Renal cortical epithelial cell (primary cell): ENCODE data around the gene ABHD8. TPM values are rescaled to one million over a fixed set of nuclear protein-coding genes. Genes with fewer than 3 reads are reported as not detected.
A peak's percentile ranks its signal among the peaks of the same experiment; 100 is the strongest.

ENCODE experiments used
- DNase-seq: peaks from one replicate; pipeline ENCODE4 v3.0.0-alpha.2; 2011; ENCODE audit warnings: low read depth
- total RNA-seq: library from RNA; depleted of rRNA; stranded (reverse); fragments of >200 nt; gene quantifications from 2 replicates; pipeline ENCODE4 v1.2.3, GENCODE V29; 2014

Gene ABHD8
- total RNA-seq, 1 donor from 2014 or later: 19.4 TPM

DNA sequence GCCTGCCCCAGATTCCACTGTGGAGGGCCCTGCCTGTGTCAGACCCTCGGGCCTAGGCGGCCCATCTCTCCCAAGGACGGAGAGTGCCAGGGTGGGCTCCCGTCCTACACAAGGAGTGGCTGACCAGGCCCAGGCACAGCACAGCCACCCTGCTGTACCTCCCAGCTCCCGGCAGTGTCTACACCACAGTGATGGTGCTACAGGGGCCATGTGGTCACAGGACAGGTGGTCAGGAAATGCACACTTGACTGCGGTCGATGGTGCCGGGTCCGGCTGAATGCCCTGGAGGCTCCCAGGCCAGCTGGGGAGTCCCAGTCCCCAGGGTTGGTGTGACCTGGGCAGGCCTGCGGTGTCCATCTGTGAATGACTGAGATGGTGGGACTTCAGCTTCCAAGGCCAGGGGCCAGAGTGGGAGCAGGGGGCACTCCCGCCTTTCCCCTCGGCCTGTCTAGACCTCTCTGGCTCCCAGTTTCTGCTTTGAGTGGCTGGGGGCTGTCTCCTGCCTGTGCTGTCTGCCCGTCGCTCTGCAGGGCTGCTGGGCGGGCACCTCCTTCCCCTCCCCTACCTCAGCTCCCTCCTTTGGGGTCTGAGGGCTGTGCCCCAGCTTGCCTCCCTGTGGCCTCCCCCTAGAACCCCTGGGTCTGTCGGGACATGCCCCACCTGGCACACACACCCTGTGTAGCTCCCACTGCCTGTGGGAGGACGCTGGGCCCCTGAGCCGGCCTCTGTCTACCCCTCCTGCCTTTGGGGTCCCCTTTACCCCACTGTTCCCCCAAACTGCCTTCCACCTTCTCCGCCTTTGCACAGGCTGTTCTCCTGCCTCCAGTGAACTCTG lies 18.6 kb upstream of the ABHD8 start:
- no peak for DNase-seq

DNA sequence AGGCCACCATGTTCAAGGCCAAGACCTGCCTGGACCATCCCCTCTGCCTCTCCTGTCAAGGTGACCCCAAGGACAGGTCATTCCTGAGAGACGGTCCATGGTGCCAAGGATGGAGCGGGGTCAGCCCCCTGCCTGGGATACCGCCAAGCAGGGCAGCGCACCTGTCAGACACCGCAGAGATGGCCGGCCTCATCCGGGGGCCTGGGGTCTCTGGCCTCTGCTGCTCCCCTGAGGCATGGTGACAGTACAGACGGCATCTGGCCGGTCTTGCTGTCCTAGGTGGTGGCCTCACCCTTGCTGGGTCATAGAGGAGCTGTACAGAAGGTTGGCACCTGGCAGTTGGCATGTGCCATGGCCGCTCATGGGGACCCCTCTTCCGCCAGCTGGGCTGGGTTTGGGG lies 17.2 kb upstream of the ABHD8 start:
- DNase-seq: no peak

DNA sequence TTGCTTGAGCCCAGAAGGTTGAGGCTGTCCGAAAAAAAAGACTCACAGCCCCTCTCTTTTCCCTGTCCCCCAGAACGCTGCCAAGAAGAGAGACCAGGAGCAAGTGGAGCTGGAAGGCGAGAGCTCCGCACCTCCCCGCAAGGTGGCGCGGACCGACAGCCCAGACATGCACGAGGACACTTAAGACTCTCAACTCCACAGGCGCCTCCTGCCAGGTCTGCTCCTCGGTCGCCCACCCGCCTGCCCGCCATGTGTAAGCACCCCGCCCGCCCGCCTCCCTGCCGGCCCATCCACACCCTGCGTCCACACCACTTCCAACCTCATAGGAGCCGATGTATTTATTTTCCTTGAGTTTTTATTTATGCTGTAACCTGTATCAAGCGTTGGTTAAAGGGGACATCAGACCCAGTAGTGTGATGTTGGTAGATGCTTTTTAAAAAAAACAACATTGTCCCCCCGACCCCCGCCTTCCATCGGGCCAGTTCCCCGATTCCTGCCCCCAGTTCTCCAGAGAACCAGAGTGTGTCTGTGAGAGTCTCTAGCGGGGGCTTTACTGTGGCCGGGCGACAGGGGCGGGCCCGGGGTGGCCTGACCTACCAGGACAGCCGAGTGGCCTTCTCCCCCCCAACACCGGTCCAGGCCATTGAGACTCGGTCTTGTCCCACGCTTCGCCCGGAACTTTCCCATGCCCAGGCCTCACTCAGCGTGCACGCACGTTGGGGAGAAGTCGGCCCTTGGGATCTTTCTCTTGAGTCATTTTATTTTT lies 16.4 kb upstream of the ABHD8 start:
- no peak for DNase-seq

DNA sequence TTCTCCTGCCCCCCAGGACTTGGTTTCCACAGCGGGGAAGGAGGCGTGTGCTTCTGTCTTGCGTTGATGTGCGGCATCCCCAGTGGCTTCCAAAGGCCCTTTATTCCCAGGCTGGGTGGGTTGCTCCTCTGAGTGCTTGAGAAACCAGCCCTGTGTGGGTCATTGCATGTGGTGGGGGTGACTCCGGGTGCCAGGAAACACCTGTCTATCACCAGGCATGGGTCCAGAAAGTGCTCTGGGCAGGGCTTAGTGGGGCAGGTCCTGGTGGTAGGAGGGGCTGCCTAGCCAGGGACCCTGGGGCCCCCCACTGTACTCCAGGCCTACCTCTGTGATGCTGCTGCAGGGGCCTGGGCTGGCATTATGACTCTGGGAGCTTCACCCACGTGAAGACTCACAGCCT lies 15.7 kb upstream of the ABHD8 start:
- no peak for DNase-seq

DNA sequence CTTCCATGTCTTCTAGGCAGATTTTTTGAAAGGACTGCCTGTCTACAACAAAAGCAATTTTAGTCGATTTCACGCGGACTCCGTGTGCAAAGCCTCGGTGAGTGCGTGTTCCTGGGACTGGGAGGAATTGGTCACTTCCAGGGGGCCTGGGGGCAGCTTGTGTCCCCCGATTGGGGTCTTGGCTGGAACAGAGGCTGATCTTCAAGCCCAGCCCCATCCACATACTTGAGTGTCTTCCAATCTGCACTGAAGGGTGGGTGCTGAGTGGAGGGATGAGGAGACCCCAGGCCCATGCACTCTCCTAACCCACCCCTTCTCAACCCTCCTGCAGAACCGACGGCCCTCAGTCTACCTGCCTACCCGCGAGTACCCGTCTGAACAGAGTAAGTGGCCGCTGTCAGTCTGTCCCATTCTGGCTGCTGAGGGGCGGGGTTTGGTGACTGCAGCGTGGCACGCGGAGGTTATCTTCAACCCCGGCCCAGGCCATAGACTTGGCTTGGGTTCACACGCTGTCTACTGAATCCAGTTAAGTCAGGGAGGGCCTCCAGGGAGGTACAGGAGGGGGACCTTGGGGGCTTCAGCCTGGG lies 10.9 kb upstream of the ABHD8 start:
- DNase-seq: no peak

DNA sequence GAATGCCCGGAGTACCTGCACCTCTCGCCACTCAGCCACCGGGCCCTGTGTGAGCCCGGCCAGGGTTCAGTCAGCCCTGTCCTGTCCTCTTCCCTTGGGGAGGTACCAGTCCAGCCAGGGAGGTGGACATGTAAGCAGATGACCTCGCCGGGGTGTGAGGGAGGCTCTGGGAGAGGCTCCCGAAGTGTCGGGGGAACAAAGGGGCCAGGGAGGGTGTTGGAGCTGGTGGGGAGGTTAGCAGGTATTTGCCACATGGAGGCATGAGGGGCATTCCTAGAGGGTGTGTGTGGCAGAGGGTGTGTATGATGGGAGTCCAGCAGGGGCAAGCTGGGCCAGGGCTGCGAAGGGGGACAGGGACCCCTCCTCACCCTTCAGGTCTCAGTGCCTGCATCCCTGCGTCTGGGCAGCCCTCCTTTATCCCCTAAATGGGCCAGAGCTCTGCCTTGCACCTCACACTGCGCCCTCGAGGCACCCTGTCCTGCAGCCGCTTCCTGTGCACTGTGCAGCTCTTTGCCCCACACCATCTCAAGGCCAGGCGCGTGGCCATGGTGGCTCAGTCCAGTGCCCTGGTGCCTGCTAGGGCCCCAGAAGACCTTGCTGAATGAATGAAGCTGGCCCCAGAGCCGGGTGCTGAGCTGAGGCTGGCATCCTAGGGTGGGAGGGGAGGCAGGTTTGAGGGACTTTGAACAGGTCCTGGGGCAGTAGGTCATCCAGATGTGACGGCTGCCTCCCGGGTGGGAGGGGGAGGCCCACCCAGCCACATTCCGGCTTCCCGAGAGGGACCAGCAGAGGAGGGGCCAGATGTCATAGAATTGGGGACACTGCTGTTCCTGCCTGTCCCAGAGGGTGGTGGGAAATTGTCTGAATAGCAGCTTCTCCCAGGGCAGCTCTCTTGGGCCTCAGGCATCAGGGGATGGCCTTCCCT lies 9.2 kb upstream of the ABHD8 start:
- DNase-seq: no peak

DNA sequence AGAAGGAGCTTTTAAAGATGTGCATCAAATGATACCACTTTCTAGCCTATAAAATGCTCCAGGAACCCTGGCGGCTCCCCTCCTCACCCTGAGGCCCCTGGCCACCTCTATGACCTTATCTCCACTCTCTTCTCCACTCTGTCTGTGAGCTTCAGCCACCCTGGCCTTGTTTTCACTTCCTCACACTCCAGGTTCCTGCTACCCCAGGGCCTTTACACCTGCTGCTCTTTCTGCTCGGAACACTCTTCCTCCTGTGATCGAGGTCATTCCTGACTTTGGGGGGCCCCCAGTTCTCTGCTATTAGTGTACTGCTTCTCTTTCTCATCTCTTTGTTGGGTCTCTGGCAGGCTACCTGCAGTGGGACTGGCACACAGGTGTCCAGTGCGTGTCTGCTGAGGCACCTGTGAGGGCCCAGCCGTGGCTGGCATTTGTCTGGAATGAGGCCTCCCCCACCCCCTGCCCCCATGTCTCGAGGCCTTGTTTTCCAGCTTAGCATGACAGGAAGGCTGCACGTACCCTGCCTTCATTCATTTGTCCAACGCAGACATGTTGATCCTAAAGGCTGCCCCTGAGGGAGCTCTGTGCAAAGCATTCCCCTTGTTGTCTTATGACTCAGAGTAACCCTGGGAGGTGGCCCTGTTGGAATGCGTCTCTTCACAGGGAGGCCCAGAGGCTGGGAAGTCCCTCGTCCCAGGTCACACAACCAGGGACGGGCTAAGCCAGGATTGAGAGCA lies 8.4 kb upstream of the ABHD8 start:
- DNase-seq: peak; percentile 87

DNA sequence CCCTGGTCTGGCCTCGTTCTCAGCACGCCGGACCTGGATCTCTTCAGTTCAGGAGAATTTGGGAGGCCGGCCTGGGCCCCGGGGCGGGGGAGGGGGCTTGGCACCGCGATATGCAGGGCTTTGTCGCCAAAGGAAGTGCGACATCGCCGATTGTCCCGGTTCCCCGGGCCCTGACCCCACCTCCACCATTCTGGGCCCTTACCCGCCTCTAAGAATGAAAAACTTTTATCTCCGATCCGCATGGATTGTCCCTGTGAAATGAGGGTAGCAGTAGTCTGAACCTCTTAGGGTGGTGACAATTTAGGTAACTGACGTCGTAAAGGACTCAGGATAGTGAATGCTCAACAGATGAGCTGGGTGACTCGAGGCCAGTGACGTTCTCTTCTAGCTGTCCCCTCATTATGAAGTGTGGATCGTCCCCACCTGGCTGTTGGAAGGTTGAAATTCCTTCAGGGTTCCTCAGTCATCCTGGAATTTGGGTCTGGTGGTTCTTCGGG lies 6.8 kb upstream of the ABHD8 start:
- DNase-seq: no peak

DNA sequence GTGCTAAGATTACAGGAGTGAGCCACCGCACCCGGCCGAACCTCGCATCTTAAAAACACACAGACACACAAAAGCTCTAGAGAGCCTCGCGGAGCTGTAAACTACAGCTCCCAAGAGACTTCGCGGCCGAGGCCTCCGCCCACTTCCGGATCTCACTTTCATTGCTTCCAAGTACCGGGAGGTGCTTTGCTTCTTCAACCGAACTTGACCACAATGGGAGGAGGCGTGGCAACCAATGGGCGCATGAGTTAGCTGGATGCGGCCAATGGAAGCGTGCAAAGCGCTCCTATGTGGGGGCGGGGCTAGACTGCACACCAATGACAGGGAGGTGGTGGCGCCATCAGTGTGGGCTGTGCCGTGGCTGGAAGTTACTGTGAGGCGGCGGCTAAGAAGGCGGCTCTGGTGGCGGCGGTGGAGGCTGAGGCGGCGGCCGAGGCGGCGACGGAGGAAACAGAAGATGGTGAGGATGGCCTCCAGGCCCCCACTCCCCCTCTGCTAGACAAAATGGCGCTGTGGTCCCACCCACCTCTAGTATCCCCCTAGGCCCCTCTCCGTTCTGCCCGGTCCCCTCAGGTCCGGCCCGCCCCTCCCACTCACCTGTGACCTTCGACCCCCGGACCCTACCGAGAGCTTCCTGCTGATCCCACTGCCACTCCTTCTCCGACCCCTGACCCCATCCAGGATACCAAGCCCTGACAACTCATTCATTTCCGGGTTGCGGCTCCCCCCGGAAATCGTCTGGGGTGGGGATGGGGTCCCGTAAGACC lies 6.2 kb upstream of the ABHD8 start, which contains the start of gene DDA1:
DDA1 (plus strand) TSS at position 366 of the 767 bp plus-strand sequence; CDS start at position 458, 92 bp downstream.
- DNase-seq: peak; percentile 99

DNA sequence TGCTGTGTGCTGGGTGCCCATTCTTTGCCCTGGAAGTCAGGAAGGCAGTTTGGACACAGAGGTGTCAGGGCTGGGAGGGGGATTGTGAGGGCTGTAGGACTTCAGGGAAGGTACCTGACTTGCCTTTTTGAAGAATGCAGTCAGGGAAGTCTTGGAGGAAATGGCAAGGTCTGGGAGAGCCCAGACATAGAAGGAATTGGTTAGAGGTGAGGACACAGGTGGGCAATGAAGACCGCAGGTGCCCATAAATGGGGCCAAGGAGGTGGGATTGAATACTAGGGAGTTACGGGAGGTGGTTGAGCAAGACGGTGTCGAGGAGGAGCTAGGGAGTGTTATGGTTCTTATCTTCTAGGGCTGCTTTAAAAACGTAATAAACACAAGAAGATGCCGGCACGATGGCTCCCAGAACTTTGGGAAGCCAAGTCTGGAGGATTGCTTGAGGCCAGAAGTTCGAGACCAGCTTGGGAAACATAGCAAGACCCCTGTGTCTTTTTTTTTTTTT lies 4.7 kb upstream of the ABHD8 start:
- no peak for DNase-seq

DNA sequence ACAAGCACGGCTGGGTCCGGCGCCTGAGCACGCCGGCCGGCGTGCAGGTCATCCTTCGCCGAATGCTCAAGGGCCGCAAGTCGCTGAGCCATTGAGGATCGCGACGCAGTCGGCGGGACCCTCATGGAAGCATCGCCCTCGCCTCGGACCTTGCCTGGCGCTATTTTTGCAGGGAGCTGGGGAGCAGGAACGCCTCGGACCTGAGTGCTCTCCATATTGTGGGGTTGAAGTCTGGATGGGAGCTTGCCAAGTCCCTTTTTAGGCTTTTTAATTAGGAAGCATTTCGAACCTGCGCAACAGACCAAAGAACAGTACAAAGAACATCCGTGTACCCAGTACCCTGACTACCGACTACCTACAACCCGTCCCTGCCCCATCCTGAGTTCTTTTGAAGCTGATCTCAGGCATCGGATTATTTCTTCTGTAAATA lies 3.1 kb upstream of the ABHD8 start:
- DNase-seq: no peak

DNA sequence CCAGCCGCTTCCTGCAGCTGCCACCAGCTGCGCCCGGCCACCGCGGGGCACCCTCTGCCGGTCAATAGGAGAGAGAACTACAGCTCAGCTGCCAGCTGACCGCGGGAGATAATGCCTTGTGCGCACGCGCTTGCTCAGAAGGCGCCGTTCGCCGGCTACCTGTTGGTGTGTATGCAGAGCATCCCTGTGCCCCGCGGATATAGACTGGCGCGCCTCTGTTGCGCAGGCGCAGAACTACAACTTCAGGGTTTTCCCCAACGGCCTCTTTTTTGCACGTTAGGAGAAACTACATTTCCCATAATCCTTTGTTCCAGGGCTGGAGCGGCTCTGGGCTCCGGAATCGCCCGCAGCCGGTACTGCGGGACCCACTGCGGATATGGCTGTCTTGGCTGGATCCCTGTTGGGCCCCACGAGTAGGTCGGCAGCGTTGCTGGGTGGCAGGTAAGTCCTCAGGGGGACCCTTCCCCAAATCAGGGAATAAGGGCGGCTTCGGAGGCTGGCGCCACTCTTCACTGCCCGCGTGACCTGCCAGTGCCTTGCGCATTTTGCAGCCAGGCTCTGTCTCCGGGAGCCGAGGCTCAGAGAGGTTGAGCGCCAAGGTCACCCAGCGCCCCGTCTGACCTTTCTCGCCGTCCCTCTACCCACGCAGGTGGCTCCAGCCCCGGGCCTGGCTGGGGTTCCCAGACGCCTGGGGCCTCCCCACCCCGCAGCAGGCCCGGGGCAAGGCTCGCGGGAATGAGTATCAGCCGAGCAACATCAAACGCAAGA lies 2.5 kb upstream of the ABHD8 start, which contains the start of gene MRPL34:
MRPL34 (plus strand) TSS at position 356 of the 768 bp plus-strand sequence; CDS start at position 377, 21 bp downstream.
- DNase-seq: peak; percentile 98

DNA sequence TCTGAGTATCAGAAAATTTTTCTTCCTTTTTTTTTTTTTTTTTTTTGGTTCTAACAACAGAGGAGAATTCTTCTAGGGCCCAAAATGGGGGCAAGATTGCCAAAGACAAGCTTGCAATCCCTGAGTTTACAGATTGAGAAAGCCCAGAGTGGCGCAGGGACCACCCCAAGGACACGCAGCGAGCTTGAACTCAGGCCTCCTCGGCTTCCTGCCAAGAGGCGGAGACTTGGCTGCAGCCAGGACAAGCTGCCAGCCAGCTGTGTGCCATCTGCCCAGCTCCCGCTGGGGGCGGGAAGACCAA lies 1.9 kb upstream of the ABHD8 start:
- no peak for DNase-seq

DNA sequence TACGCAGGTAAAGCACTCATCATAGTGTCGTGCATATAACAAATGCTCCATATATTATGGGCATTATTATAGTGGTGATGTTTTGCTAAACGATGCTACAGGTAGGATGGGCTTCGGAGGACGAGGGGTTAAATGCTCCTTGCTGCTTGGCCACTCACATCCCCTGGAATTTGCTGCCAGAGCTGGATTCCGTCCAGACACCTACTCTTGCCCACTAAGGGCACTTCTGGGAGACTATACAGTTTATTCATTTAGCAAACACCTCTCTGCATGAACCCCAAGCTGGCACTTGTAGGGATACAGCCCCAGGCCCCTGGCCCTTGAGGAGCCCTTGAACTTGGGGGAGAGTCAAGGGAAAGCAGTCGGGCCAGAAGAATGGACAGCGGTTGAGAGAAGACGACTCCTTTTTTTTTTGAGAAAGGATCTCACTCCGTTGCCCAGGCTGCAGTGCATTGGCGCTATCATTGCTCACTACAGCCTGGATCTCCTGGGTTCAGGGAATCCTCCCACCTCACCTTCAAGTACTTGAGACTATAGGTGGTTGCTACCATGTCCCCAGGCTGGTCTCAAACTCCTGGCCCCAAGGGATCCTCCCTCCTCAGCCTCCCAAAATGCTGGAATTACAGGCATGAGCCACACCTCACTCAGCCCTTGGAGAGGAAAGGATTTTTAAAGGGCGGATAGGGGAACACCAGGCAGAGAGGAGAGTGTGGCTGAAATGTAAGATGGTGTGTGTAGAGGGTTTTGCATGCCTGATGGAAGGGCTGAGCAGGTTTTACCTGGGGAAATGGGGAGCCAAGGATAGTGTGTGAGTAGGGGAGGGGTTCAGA lies 1.4 kb upstream of the ABHD8 start:
- no peak for DNase-seq

DNA sequence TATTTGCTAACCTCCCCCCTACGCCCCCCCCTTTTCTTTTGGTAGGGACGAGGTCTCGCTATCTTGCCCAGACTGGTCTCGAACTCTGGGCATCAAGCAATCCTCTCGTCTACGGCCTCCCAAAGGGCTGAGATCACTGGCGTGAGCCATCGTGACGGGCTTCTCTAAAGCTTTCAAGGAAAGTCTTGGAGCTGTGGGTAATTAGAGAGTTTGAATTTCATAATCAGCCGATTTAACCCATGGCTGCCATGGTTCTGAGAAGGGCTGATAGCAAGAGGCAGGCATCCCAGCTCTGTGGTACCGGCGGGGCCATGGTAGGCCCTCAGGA lies 679 bp upstream of the ABHD8 start:
- DNase-seq: no peak

DNA sequence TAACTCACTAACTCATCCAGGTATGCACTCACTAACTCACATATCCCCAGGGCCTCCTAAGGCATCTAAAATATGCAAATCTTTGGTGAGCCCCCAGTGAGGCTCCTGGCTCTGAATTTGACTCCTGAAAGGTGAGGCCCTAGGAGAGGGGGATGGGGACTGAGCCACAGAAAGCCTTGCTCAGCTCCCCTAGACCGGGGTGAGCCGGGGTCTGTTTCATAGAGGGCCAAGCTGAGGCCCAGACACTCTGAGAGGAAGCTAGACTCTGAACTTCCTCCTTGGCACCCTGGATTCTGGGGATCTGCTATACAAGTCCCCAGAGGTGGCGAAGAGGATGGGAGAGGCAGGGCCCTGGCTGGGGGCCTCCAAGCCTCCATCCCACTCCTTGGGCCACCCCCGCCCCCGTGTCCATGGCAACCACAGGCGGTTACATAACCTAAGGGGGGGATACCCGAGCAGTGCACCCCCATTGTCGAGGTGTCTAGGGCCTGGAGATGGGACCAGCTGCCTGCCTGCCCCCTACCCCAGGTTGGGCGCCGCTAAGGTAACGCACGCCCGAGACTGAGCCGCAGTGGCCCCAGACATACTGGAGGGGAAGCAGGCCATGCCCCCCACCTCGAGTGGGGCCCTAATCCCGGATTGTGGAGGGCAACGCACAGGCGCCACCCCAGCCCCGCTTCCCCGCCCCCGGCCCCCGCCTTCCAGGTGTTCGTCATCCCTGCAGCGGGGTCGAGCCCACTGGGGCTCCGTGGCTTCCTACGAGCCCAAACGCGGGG lies 646 bp downstream of the ABHD8 start:
- no peak for DNase-seq

DNA sequence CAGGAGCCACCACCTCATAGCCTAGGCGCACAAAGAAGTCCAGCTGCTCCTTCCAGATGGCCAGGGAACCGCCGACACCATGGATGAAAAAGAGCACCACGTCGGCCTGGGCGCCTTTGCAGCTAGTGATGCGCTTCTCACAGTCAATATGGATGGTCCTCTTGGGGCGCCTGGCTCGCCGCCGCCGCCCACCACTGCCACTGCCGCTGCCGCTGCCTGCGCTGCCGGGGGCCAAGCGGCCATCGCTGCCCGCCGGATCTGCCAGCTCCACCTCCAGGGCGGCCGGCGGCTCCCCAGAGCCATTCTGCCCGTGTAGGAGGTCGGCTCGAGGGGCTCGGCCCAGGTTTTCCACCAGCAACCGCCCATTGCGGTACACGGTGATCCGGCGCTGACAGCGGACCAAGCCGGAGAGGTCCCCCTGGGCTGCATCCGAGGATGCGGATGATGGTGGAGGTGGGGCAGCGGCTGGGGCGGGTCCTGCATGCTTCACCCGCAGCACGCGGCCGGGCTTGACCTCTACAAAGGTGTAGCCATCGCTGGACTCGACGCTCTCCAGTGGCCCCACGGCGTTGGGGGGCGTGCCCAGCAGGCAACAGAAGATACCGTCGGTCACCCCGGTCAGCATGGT lies 2.1 kb downstream of the ABHD8 start:
- DNase-seq: no peak
